Brain microvascular endothelial cell (primary cell): ENCODE results near the gene NDRG2.

Experiments
- DNase-seq: peaks from one replicate; pipeline ENCODE4 v3.0.0-alpha.2; 2020
- H3K27ac ChIP-seq: fragments of 250-450 bp; sonication (Bioruptor Pico); 2 replicates; pipeline ENCODE4 v1.5.1; 2020; ENCODE audit warnings: mild to moderate bottlenecking, moderate library complexity
- H3K27me3 ChIP-seq: fragments of 250-450 bp; sonication (Bioruptor Pico); replicated peaks from 2 replicates; pipeline ENCODE4 v1.5.1; 2020; ENCODE audit warnings: mild to moderate bottlenecking
- H3K36me3 ChIP-seq: fragments of 250-450 bp; sonication (Bioruptor Pico); replicated peaks from 2 replicates; pipeline ENCODE4 v1.5.1; 2020; ENCODE audit warnings: mild to moderate bottlenecking
- H3K4me3 ChIP-seq: 2 replicates; pipeline ENCODE4 v1.5.1; 2011; ENCODE audit warnings: low read depth, mild to moderate bottlenecking, control low read depth, low read length, moderate library complexity
- CTCF ChIP-seq: IDR thresholded peaks from 2 replicates; pipeline ENCODE4 v1.5.1; 2011; ENCODE audit warnings: low read depth, mild to moderate bottlenecking, moderate library complexity, low read length, control low read depth, inconsistent platforms; ENCODE audit errors: missing control alignments
- in situ Hi-C: cut with HindIII; loops from 2 replicates; pipeline ENCODE4 v1.10.0; 2017; ENCODE audit warnings: low sequenced_read_pairs, low pct_ligation_motif_present

Gene NDRG2

GRCh38 chr14:21057803-21058675 is 33.2 kb upstream of the NDRG2 start, which contains the start of gene RNASE8:
RNASE8 (plus strand) TSS chr14:21057822; CDS start chr14:21057893, 71 bp downstream.
- Histone ChIP-seq H3K36me3 (no peaks in the 10 kb centered on the region), H3K27me3 (no peaks in the 10 kb centered on the region), H3K4me3 (no peak within 1 kb of the TSS), H3K27ac (no peak within 1 kb of the TSS)
- DNase-seq: no peak
- in situ Hi-C loops: no loop called here
- peak; percentile 58 for TF ChIP-seq CTCF

- Histone ChIP-seq H3K27me3 (no peaks in the 10 kb centered on the region), H3K4me3 (no peak overlapping the region), H3K27ac (no peak overlapping the region), H3K36me3 (no peaks in the 10 kb centered on the region)
- in situ Hi-C loops: no loop called here
- no peak for DNase-seq
- no peak for TF ChIP-seq CTCF
Observed at GRCh38 chr14:21056520-21057163, 31.8 kb upstream of the NDRG2 start.

- no peak for TF ChIP-seq CTCF
- in situ Hi-C loops: no loop called here
- no peaks in the 10 kb centered on the region for H3K36me3 ChIP-seq
- H3K27me3 ChIP-seq: no peaks in the 10 kb centered on the region
- no peak overlapping the region for H3K4me3 ChIP-seq
- no peak overlapping the region for H3K27ac ChIP-seq
- no peak for DNase-seq
Observed at GRCh38 chr14:21055432-21056117, 30.7 kb upstream of the NDRG2 start.

- no peaks in the 10 kb centered on the region for H3K27me3 ChIP-seq
- no peak for DNase-seq
- no peak for TF ChIP-seq CTCF
- H3K4me3 ChIP-seq: no peak overlapping the region
- no peak overlapping the region for H3K27ac ChIP-seq
- no peaks in the 10 kb centered on the region for H3K36me3 ChIP-seq
- in situ Hi-C loops: no loop called here
Observed at GRCh38 chr14:21054768-21055145, 29.9 kb upstream of the NDRG2 start.

- in situ Hi-C loops: no loop called here
- Histone ChIP-seq H3K36me3 (no peaks in the 10 kb centered on the region), H3K27ac (no peak overlapping the region), H3K27me3 (no peaks in the 10 kb centered on the region), H3K4me3 (no peak overlapping the region)
- DNase-seq: no peak
- TF ChIP-seq CTCF: no peak
Observed at GRCh38 chr14:21054123-21054767, 29.4 kb upstream of the NDRG2 start.
